Middle frontal gyrus (tissue), 1 donor: ENCODE measurements around the gene PKD1L1.
"Not testable (repeated sequence)": the region's sequence is repeated elsewhere in the genome, so short reads cannot be mapped to it uniquely, and the experiment has no call there.

Experiments
- DNase-seq: peaks from one replicate; pipeline ENCODE4 v3.0.0-alpha.2; 2015; ENCODE audit warnings: low spot score; ENCODE audit errors: extremely low spot score

PKD1L1 gene

GRCh38 chr7:47956220-47956619 lies 8.0 kb upstream of the PKD1L1 start:
- DNase-seq, result no peak

- no peak for DNase-seq
These were observed 6.1 kb upstream of the PKD1L1 start for GRCh38 chr7:47954231-47954911.

DNA sequence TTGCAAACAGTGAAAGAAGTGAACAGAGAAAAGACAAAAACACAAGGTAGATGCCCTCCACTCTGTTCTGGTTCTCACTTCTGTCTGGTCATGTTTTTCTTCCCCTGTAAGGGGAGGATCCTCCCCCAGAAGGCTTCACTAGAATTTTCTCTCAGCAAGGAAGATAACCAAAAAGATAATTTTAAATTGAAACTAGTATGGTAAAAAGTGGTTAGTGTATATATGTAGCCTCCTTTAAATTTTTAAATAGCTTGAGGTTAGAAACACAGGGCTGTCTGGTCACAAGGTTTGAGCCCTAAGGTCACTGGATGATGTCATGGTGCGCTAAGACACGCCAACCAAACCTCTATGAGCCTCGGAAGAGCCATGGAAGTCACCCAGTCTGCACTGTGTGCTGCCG lies 5.6 kb upstream of the PKD1L1 start:
- DNase-seq, result no peak

DNA sequence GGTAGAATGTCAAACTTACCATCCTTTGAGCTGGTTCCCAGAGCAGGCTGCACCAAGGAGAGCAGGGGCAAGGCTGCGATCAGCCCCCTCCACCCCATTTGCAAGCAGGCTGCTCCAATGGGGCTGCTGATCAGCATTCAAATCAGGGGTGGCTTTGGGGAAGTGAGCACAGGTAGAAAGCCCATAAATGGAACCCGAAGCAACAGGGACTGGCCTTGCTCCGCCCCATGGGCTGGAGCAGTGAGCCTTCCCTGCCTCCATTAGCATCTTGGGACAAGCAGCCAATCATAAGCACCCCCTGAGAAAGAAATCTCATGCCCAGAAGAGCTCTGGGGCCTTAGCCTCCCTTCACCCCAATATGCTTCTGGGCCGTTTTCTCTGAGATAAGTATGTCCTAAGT lies 4.0 kb upstream of the PKD1L1 start:
- no peak for DNase-seq

DNA sequence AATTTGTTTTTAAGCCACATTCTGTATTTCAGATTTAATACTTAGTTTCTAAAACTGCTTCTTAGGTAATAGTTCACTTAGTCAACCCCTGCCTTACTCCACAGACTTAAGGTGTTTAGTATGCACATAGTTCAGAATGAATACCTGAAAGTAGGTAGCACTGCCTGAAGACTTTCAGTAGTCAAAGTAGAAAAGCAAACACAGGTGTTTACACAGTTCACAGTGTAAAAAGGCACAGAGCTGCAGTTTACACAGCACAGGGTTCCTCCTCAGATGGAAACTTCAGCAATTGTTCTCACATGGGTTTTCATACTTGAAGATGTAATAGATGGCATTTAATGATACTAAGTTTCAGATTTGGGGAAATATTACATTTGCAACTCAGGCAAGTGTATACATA lies 3.1 kb upstream of the PKD1L1 start:
- no peak for DNase-seq

GRCh38 chr7:47950714-47951113 lies 2.4 kb upstream of the PKD1L1 start:
- no peak for DNase-seq

- DNase-seq, result no peak
These were observed 1.4 kb upstream of the PKD1L1 start for GRCh38 chr7:47949703-47950102.

DNA sequence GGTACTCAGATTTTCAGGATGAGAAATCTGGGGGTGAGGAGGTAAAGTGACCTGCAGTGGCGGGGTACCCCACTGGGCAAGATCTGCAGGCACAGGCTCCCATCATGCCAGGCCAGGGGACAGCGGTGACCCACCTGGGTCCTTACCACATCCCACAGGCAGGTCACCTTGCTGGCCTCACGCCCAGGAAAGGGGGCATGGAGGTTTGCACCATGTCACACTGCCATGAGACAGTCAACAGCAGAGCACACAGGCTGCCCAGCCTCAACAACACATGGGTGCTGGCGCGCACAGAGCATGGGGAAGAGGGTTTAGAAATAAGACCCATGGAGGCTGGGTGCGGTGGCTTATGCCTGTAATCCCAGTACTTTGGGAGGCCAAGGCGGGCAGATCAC lies 914 bp downstream of the PKD1L1 start:
- no peak for DNase-seq

GRCh38 chr7:47946581-47947354 lies 1.5 kb downstream of the PKD1L1 start:
- DNase-seq, result no peak

GRCh38 chr7:47945261-47946015 lies 2.8 kb downstream of the PKD1L1 start:
- peak; percentile 46 for DNase-seq

GRCh38 chr7:47944536-47945260 lies 3.6 kb downstream of the PKD1L1 start:
- DNase-seq, result no peak

DNA sequence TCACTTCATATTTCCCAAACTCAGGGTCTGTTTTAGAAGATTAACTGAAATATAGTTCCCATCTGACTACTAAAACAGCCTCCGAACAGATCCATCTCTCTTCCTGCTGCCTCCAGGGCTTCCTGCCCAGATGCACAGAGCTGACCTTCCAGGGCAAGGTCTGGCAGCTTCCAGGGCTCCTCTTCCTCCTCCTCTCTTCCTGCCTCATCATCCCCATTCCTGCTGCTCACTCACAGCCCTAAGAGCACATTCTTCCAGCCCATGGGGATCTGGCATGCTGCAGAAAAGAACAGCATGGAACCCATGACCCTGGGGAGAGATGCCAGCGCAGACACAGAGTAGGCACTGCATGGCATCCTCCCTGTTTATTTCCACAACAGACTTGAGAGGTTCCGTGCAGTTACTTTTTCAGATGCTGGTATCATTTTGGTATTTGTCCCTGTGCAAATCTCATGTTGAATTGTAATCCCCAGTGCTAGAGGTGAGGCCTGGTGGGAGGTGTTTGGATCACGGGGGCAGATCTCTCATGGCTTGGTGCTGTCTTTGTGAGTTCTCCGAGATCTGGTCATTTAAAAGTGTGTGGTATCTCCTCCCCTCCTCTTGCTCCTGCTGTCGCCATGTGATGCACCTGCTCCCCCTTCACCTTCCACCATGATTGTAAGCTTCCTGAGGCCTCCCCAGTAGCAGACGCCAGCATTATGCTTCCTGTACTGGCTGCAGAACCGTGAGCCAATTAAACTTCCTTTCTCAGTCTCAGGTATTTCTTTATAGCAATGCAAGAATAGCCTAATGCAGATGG lies 4.4 kb downstream of the PKD1L1 start:
- DNase-seq, result no peak

DNA sequence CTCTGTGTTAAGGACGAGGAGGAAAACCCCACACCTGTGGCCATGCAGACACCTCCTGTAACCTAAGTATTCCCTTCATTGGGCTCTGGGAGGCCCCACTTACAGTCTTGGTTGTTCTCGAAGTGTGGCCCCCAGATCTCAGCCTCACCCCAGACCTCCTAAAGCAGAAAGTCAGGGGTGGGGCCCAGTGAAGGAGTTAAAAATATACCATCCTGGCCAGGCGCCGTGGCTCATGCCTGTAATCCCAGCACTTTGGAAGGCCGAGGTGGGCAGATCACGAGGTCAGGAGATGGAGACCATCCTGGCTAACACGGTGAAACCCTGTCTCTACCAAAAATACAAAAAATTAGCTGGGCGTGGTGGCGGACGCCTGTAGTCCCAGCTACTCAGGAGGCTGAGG lies 5.6 kb downstream of the PKD1L1 start:
- DNase-seq, result not testable (repeated sequence)

DNA sequence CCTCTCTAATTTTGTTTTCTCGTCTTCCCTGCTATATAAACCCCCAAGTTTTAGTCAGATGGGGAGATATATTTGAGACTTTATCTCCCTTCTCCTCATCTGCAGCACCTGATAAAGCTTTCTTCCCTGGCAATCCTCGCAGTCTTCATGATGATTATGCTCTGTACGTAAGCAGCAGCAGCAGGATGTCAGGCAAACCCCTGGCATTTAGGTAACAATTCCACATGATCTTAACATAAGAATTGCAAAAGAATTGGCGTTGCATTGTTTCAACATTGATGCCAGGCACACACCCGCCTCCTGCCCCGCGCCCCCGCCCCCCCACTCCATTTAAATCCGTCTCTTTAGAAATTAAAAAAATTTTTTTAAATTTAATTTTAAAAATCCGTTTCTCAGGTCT lies 6.1 kb downstream of the PKD1L1 start:
- DNase-seq, result no peak

DNA sequence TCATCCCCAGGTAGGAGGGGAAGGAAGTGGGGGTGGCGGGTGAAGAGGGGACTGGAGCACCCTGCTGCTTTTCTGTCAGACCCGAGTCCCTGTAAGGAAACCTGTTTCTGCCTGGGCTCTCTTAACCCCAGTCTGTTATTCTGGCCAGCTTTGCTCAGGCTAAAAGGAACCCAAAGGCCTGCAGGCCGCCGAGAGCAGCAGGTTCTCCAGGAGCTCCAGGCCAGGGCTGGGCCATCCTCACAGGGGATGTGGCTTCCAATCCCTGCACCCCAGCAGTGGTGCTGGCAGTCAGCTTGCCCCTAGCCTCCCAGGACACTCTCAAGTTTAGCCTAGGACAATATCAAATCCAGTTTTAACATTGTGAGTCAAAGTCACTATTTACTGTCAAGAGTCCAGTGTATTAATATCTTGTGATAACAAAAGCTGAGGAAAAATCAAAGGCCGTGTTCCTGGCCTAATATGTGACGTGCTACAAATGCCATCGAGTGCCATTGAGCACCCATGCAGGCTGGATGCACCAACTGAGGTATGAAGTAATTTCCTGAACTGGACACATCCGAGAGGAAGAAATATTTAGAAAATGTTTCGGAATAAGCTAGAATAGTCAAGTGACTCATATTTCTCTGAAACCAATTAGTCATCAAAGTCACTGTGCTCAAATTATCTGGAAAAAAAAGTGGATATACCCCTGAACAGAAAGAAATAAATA lies 7.0 kb downstream of the PKD1L1 start:
- no peak for DNase-seq

DNA sequence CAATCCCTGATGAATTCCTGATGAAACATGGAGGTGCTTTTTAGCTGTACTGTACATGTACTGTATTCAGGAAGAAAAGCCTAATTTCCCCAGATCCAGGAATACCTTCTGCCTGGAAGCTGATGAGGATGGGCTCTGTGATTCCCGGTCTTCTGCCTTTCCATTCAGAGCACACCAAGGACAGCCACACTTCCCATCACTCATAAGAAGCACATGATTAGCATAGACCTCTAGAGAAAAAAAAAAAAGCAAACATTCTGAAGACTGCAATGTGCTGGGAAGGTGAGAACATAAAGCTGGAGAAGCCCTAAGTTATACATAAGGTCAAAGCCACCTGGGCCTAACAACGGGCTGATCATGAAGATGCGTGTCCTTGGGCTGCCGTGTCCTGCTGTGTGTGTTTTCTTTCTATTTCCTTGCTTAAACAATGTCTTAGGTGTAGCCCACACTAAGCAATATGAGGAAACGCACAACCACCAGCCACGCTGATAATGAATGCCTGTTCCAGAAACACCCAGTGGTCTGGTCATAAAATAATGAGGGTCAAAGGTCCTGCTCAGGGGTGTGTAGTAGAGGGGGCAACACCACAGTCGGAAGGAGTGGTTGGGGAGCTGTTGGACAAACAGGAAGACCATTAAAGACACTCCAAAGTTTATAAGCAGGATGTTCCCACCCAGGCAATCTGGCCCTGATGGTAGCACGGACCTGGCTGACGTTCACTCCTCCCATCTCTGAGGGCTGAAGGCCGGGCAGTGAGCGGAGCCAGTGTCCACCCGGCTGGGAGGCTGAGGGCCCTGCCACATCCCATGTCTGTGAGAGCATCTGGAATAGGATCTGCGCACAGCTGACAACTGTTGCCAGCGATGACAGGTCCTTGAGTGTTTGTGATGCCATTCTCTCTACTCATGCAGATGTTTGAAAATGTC lies 7.9 kb downstream of the PKD1L1 start:
- DNase-seq, result no peak

DNA sequence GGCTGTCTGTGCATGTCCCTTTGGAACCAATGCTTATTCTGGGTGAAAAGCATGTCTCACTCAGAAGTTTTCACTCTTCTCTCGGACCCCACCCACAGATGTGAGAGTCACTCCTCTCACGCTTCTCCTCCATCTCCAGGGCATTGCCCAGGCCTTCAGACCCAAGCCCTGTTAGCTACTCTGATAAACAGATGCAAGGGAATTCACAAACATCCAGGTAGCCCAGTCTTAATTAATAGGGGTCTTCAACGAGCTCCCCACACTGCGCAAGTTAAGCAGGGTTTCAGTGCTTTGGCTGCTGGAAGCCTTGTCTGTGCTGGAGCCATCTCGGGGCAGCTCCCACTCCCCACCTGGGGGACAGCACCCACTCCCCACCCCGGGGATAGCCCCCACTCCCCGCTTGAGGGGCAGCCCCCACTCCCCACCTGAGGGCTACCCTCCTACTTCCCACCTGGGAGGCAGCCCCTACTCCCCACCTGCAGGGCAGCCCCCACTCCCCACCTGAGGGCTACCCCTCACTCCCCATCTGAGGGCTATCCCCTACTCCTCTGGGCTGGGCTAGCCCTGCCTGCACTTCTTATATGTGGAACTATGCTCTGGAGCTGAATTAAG lies 8.7 kb downstream of the PKD1L1 start:
- no peak for DNase-seq

DNA sequence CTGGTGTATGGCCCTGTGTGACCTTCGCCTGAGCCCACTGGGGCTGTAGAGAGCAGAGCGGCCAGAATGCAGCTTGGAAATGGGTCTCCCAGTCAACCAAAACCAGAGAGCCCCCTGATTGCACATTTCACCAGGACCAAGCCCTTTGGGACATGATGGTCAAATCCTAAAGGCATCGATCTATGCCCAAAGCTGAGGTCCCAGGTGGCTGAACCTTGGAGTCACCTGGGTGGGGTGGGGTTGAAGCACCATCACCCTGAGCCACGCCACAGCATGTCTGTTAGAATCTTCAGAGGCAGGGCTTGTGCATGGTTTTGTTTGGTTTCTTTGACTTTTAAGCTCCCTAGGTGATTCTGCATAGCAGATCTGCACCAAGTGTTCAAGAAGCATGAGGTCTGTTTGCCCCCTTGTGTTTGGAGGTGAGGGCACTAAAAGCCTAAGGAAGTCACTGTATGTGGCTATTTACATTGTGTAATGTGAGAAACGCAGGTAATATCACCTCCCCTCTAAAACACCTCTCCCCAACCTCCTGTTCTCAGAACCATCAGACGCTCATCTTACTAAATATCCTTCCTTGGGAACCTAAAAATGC lies 9.6 kb downstream of the PKD1L1 start:
- DNase-seq, result no peak
